ENCODE measurements around the gene PAX5.

DNA sequence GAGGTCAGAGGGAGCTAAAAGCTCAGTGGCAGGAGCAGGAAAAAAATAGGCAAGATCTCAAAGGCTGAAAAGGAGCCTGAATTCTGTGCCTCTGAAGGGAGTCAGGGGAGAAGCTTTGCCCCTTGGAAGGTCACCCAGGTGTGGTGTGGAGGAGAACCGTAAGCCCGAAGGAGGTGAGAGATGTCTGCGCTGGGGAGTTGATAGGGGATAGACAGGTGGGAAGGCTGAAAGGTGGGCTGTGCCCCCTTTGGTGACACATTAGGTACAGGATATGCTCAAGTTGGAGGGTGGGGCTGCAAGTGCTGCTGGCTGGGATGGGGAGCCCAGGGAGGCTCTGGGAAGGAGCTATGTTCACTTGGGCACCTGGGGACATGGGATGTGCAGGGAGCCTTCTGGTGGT, 217.7 kb downstream of the PAX5 start:
- TF ChIP-seq, protein P1, sequence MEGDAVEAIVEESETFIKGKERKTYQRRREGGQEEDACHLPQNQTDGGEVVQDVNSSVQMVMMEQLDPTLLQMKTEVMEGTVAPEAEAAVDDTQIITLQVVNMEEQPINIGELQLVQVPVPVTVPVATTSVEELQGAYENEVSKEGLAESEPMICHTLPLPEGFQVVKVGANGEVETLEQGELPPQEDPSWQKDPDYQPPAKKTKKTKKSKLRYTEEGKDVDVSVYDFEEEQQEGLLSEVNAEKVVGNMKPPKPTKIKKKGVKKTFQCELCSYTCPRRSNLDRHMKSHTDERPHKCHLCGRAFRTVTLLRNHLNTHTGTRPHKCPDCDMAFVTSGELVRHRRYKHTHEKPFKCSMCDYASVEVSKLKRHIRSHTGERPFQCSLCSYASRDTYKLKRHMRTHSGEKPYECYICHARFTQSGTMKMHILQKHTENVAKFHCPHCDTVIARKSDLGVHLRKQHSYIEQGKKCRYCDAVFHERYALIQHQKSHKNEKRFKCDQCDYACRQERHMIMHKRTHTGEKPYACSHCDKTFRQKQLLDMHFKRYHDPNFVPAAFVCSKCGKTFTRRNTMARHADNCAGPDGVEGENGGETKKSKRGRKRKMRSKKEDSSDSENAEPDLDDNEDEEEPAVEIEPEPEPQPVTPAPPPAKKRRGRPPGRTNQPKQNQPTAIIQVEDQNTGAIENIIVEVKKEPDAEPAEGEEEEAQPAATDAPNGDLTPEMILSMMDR (IDR thresholded peaks at IDR 0.05; ENCODE audit: low read depth, low read length, poor library complexity, severe bottlenecking), result no peak
- no peak for TF ChIP-seq EZH2phosphoT487 (IDR thresholded peaks at IDR 0.05; ENCODE audit: borderline replicate concordance, low read length)

All from DOHH2 (cell line).